ENCODE measurements around the gene KIF26B. TPM values are rescaled to one million over a fixed set of nuclear protein-coding genes. Genes with fewer than 3 reads are reported as not detected.
"Not testable (repeated sequence)": the region's sequence is repeated elsewhere in the genome, so short reads cannot be mapped to it uniquely, and the experiment has no call there.

The KIF26B gene
- total RNA-seq, 1 donor from 2014 or later = 43.1 TPM

DNA sequence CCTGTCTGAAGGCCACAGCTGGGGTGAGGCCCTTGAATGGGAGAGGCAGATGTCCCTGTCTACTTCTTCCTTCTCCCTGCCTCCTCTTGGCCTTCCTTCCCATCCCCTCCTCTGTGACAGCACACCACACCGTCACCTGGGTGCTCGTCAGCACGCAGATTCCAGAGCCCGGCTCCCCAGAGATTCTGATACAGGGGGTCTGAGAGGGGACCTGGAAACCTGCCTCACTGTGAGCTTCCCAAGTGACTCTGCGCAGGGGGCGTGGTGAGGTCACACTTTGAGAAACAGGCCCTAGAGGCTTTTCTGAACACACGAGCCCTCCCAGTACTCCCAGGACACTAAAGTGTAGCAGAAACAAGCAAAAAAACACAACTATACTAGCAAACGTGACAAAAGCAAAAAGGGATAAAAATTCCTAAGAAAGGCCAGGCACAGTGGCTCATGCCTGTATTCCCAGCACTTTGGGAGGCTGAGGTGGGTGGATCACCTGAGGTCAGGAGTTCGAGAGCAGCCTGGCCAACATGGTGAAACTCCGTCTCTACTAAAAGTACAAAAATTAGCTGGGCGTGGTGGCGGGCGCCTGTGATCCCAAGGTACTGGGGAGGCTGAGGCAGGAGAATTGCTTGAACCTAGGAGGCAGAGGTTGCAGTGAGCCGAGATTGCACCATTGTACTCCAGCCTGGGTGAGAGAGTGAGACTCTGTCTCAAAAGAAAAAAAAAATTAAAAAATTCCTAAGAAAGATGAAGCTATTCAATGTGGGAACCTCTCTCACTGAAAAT lies 201.3 kb downstream of the KIF26B start:
- DNase-seq (ENCODE audit: low spot score) = not testable (repeated sequence)

DNA sequence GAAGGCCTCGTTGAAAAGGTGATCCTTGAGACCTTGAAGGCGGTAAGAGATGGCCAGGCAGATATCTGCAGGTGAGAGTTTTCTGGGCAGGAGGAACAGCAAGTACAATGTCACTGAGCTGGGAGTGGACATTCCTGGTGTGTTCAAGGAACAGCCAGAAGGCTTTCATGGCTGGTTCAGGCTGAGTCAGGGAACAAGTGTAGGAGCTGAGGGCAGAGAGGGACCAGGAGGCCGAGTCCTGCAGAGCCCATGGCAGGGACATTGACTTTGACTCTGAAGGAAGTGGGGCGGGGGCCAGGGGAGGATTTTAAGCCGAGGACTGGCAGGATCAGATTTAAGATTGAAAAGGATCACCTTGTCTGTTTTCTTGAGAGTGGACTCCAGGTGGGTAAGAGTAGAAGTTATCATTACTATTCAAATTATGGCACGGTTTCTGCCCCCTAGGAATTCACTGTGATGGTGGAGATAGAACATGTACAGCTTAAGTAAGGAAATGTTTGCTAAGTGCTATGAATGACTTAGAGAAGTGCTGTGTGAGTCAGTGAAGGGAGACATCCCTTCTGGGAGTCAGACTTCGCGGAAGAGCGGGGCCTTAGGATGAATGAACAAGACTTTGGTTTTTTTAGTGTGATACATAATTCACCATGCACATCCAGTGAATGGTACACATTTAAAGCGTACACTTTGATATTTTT lies 202.3 kb downstream of the KIF26B start:
- DNase-seq (ENCODE audit: low spot score) = no peak

DNA sequence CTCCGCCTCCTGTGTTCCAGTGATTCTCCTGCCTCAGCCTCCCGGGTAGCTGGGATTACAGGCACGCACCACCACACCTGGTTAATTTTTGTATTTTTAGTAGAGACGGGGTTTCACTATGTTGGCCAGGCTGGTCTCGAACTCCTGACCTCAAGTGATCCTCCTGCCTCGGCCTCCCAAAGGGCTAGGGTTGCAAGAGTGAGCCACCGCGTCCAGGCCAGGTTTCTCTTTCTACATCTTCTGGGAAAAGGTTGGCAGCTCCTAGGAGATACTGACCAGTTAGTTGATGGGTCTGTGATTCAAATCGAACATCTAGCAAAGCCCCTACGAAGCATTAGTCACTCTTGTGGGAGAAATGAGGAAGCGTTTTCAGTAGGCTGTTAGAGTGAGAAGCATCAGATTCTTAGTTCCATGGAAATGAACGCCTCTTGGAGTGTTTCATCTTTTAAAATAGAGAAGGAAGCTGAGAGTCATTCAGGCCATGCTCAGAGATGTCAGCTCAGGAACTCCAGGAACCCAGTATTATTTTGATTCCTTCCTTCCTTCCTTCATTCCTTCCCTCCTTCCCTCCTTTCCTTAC lies 204.4 kb downstream of the KIF26B start:
- not testable (repeated sequence) for DNase-seq (ENCODE audit: low spot score)

DNA sequence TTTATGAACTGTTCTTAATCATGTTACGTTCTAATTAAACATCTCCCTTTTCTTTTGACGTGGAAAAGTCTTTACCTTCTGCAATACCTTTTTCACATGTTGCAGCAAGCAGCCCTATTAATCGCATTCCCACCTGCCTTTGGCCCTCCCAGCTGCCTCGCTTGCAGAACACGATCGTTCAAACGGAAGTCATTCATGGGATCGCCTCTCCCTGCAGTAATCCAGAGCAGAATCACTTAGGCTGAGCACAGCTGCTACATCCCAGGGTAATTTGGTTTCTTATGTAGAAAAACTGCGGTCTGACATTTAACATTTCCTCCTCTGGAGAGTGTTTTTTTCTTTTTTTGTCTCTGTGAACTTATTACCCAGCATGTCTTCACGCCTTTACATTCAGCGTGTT lies 206.3 kb downstream of the KIF26B start:
- DNase-seq (ENCODE audit: low spot score) = no peak

DNA sequence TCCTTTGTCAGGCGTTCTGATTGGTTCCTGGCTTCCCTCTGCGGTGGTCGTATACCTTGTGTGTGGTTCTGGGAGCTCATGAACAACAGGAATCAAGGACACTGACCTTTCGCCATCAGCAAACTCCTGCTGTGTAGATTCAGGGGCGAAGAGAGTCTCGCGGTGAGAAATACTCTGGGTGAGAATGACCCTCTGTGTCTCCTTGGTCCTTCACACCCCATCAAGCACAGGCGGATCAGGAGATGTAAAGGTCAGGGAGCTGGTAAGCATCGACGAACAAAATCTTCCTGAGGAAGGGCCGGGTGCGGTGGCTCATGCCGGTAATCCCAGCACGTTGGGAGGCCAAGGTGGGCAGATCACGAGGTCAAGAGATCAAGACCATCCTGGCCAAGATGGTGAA lies 207.2 kb downstream of the KIF26B start:
- no peak for DNase-seq (ENCODE audit: low spot score)

DNA sequence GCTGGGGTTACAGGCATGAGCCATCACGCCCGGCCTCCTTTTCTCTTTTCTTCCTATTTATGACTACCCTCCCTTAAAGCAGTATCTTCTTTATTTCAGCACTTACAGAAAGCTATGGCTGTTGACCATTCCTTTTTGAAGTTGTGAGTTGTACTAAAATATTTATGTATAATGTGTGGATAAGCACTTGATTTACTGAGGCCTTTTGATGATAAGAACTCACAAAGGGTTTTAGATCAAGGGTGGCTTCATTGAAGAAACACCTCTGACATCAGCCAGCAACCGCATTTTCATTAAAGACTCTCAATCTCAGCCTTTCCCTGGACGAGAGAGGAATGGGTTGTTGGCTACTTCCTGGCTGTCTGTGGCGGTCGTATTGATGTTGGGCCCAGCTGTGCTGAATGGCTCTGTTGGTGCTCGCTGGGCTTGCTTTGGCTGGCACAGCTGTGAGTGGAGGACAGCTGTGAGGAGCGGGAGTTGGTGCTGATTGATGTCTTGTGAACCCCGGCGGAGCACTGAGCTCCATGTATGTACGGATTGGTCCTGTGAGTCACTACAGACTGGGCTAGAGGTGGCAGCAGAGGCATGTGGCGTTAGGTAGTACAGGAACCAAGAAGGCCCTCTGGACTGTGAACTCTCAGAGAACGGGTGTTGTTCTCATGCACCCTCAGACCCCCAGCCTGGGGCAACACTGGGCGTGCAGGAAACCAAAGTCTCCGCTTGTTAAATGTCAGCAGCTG lies 208.8 kb downstream of the KIF26B start:
- peak; percentile 81 for DNase-seq (ENCODE audit: low spot score)

DNA sequence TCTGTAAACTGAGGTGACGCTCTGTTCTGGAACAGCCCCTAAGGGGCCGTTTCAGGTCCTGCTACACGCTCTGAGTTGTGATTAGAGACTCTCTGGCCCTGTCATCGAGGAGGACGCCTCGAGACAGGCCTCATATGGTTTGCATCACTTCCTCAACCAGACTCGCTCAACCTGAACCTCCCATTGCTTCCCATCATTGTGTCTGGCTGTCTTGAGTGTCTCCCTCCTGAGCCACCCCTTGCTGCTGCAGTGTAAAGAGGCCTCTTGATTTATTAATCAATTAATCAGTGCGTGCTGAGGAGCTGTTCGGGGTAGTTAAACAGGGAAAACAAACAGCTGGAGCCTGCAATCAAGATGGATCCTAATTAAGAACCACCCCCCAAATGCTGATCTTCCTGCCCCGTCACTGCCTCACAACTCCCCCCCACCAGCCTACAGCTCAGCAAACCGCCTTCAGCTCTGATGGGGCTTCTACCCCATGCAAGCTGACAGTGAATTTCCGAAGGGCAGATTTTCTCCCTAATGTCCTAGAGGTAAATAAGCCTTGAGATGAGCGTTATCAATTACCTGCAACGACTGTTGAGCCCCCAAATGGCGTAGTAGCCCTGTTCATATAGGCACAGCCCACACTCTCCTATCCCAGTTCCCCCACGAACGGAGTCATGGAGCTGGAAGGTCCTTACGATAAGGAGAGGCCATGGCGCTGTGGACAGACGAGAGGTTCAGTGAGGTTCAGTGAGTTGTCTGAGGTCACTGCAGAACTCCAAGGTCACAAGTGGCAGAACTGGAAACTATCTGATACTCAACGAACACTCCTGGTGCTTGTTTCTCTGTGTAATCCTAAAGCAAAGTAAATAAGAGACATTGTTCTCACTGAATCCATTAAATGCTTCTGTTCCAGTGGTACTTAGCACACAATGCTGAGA lies 210.6 kb downstream of the KIF26B start:
- DNase-seq (ENCODE audit: low spot score) = no peak

DNA sequence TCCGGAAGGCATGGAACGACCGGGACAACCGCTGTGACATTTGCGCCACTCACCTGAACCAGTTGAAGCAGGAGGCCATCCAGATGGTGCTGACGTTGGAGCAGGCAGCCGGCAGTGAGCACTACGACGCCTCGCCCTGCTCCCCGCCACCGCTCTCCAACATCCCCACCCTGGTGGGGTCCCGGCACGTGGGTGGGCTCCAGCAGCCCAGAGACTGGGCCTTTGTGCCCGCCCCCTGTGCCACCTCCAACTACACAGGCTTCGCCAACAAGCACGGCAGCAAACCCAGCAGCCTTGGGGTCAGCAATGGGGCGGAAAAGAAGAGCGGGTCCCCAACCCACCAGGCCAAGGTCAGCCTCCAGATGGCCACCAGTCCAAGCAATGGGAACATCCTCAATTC lies 212.1 kb downstream of the KIF26B start:
- no peak for DNase-seq (ENCODE audit: low spot score)

DNA sequence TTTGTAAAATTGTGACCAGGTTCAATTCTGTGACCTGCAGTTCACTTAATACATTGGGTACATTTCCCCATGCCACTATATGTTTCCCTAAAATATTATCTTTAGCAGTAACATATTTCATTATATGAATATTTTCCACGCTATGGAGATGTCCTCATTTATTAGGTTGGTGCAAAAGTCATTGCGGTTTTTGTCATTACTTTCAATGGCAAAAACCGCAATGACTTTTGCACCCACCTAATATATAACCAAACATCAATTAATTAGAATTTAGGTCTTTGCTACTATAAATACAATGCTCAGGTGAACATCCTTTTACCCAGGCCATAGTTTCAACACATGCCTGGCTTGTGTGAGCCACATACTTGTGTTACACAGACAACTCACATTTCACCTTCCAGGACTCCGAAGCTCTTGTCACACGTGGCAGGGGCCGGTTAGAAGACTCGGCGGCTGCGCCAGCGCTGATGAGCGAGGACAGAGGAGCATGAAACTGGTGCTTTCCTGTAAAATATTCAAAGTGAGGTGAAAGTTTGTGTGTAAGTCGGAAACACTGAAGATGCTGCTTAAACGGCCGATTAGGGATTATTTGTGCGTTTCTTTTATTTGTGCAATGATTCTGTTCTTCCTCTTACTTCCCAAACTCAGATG lies 215.5 kb downstream of the KIF26B start:
- no peak for DNase-seq (ENCODE audit: low spot score)

DNA sequence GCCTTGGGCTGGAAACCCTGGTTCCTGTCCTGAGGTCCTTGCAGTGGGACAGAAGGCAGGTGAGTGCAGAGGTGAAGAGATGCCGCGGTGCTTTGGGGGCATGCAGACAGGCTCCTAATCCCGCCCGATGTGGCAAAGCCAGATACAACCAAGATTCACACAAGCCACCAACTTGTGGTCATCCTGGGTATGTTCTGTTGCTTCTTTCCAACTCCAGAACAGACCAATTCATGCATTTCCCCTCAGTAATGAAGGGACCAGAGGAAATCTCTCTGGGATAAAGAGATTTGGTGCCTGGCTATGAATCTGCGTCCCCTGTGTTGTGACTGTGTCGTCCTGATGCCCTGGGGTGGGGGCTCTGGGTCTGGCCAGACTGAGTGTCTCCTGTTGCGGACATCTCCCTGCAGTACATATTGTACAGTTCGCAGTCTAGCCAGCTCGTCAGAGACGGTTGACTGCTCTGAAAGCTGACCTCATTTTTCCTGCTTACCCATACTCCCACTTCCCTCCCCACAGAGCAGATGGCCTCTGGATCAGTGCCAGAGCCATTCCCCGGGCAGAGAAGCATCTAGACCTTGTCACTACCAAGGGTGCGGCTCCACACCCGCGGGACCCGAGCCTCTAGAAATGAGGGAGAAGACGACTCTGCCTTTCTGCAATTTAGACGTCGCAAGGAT lies 216.3 kb downstream of the KIF26B start:
- DNase-seq (ENCODE audit: low spot score) = no peak

DNA sequence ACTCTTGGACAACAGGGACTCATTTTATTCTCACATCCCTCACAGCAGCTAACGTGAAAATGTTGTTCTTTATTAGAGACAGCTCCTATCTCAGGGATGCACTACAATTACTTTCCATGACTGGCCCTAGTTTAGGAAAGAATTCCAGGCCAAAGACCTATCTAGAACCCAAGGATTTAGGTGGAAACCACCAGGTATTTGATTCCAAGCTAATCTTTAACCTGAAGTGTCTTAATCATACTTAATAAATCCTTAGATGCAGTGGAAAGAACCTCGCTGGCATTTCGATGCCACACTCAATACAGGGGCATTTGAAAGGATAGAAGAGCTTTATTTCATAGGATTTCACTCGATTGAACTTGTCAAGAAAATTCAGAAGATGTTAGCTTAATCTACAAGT lies 218.3 kb downstream of the KIF26B start:
- DNase-seq (ENCODE audit: low spot score) = no peak

DNA sequence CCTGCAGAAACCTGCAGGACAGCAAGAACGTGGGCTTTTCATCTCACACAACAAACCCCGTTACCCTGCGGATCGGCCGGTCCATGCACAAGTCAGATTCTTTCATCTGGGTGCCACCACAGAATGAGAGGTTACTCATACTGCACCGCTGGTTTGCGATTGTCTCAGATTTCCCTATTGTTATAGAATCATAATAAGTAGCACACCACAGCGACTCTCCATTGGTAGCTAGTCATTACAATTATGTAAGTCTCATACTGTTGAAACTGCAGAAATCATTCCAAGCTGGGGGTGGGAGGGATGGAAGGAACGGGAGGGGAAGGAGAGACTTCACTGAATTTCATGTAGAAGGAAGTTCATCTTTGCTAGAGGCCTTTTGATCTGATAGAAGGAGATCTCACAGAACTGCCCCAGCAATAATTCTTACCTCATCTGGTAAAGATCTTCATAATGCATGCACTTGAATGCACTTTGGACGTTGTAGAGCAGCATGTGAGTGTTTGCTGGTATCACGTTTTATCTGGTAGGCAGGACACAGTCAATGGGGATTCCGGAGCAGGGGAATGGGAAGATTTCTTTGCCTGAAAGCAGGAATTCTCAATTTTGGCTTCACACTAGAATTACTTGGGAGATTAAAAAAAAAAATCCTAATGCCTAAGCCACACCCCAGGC lies 221.1 kb downstream of the KIF26B start:
- DNase-seq (ENCODE audit: low spot score) = no peak

DNA sequence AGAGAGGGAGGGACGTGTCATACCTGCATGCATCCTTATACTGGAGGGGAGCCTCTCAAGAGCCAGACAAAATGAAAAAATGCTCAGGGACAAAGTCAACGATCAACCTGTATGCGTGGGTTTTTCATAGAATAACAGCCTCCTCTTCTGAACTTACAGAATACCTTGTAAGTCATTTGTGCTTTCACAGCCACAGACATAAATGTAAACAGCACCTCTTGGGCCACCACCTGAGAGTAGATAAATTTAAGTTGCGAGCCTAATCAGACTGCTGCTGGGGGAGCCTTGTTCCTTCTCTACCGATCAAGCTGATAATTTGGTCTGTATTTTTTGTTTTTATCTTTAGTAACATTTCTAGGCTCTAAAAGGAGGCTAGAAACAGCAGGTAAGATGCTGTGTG lies 223.1 kb downstream of the KIF26B start:
- no peak for DNase-seq (ENCODE audit: low spot score)

DNA sequence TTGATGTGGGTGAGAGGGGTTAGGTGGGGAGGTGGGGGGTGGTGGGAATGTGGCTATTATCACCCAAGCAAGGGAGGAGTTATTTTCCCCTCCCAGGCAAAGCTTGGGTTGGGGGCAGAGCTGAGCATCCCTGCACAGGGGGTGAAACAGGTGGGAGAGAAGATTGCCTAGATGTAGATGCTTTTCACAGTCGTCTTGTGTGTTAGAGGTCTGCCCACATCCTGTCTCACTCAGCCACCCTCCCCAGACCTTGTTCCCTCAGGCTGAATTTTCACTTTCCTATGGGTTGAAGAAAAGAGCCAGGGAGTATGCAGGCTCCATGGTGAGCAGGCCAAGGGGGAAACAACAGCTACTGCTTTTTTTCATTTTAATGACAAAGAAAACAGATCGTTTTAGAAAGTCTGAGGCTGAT lies 223.5 kb downstream of the KIF26B start:
- no peak for DNase-seq (ENCODE audit: low spot score)

DNA sequence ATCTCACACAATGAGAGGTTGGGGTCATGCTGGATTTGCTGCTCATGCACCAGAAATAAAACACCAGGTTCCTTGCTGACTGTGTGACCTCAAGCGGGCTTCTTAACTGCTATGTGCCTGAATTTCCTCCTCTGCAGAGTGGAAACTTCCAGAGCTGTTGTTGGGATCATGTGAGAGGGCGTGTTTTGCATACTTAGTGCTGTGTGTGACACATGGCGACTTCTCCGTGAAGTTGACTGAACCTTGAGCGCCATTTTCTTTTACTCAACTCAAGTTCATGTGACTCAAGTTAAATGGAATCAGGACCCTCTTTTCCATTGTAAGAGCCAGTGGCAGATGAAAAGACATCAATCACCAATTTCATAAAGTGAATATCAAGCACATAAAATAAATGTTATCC lies 224.0 kb downstream of the KIF26B start:
- no peak for DNase-seq (ENCODE audit: low spot score)

DNA sequence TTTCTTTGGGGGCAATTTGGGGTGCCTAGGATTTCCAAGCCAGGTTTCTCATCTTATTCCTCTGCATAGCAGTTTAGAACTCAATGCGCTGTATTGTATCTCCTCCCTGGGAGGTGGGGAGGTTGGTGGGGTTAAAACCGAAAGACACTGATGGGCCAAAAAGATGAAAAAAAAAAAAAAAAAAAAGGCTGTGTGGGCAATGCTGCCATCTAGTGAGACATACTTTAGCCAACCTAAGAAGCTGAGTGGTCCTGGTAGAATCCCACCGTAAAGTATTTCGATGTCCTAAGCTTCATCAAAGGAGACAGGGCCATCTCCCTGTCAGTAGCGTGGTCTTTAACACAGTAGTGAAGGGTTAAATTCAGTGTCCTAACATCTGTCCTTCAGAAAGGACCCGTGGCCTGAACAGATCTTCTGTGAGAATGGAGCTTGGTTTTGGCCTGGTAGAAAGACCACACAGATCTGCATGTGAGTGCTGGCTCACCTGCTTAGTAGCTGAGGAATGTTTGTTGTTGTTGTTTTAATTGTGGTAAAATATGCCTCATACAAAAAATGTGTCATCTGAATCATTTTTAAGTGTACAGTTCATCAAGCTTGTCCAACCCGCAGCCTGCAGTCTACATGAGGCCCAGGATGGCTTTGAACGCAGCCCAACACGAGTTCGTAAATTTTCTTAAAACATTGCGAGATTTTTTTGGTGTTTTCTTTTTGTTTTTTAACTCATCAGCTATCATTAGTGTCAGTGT lies 226.2 kb downstream of the KIF26B start:
- DNase-seq (ENCODE audit: low spot score) = no peak

DNA sequence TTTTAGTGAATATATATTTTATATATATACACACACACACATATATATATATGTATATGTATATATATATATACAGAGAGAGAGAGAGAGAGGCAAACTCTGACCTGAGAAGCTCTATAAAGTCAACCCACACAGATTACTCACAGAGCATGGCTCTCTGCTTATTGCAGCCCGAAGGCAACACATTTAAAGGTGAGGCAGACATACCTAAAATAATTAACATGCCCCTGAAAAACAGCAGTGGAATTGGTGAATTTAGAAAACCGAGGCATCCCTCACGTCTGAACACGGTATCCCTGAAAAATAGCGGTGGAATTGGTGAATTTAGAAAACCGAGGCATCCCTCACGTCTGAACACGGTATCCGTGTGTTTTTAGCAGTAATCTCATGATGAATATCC lies 228.2 kb downstream of the KIF26B start:
- DNase-seq (ENCODE audit: low spot score) = no peak
